Central memory CD8-positive, alpha-beta T cell (primary cell): ENCODE data around the gene NKD2.

ENCODE experiments used
- ATAC-seq: fragments of 150-1000 bp; cut with Tn5 transposase; replicated peaks from 2 replicates; pipeline ENCODE4 v1.10.0; 2022; ENCODE audit warnings: mild to moderate bottlenecking, moderate FRiP score, moderate number of reproducible peaks; ENCODE audit not compliant: poor library complexity, severe bottlenecking; ENCODE audit errors: extremely low read depth
- DNase-seq, 2 donors: peaks; one replicate each; pipeline ENCODE4 v3.0.0; 2021; ENCODE audit warnings: low spot score in 2 of 2
- H3K27ac Mint-ChIP-seq: one replicate; pipeline ENCODE4 v1.8.0; 2022; ENCODE audit warnings: low read depth, mild to moderate bottlenecking, moderate library complexity, mixed read lengths
- H3K27me3 Mint-ChIP-seq: one replicate; pipeline ENCODE4 v1.8.0; 2022; ENCODE audit warnings: mixed read lengths
- H3K36me3 Mint-ChIP-seq: one replicate; pipeline ENCODE4 v1.8.0; 2022; ENCODE audit warnings: mild to moderate bottlenecking, moderate library complexity, mixed read lengths; ENCODE audit not compliant: insufficient read depth
- H3K4me1 Mint-ChIP-seq: one replicate; pipeline ENCODE4 v1.8.0; 2022; ENCODE audit warnings: mixed read lengths
- H3K4me3 Mint-ChIP-seq: one replicate; pipeline ENCODE4 v1.8.0; 2022; ENCODE audit warnings: mild to moderate bottlenecking, moderate library complexity, mixed read lengths
- H3K9me3 Mint-ChIP-seq: one replicate; pipeline ENCODE4 v1.8.0; 2022; ENCODE audit warnings: mixed read lengths

The NKD2 gene

GRCh38 chr5:1008451-1009358 is at the start of gene NKD2:
TSS of gene NKD2 (plus strand) at chr5:1008802. CDS start at chr5:1009058, 256 bp downstream.
- H3K27ac Mint-ChIP-seq: peak within 1 kb of the TSS; percentile 24

GRCh38 chr5:959581-960531 is 48.7 kb upstream of the NKD2 start:
- peaks cover 69% of the 10 kb centered on the region for H3K27me3 Mint-ChIP-seq
- no peaks in the 10 kb centered on the region for H3K36me3 Mint-ChIP-seq
- ATAC-seq (no peak), DNase-seq (peak in 1 of 2 donors; percentile 7)
- no peak overlapping the region for H3K4me3 Mint-ChIP-seq
- H3K27ac Mint-ChIP-seq: no peak overlapping the region
- H3K9me3 Mint-ChIP-seq: no peaks in the 10 kb centered on the region
- H3K4me1 Mint-ChIP-seq: peaks cover 23% of the 10 kb centered on the region

More at GRCh38 chr5:1008451-1009358, at the start of gene NKD2:
- H3K9me3 Mint-ChIP-seq: no peaks in the 10 kb centered on the region
- peaks cover 3% of the 10 kb centered on the region for H3K36me3 Mint-ChIP-seq
- DNase-seq (no peak), ATAC-seq (peak; percentile 31)
- peak within 1 kb of the TSS; percentile 66 for H3K4me3 Mint-ChIP-seq
- H3K4me1 Mint-ChIP-seq: peaks cover 11% of the 10 kb centered on the region
- peaks cover 57% of the 10 kb centered on the region for H3K27me3 Mint-ChIP-seq

- peaks cover 69% of the 10 kb centered on the region for H3K27me3 Mint-ChIP-seq
- H3K9me3 Mint-ChIP-seq: no peaks in the 10 kb centered on the region
- ATAC-seq (no peak), DNase-seq (no peak)
- H3K4me3 Mint-ChIP-seq: no peak overlapping the region
- H3K27ac Mint-ChIP-seq: no peak overlapping the region
- H3K36me3 Mint-ChIP-seq: no peaks in the 10 kb centered on the region
- H3K4me1 Mint-ChIP-seq: peaks cover 18% of the 10 kb centered on the region
Measured at GRCh38 chr5:960551-960950, 48.1 kb upstream of the NKD2 start.

- ATAC-seq: no peak
Measured at GRCh38 chr5:961002-961710, 47.4 kb upstream of the NKD2 start.

GRCh38 chr5:961711-962240 is 46.8 kb upstream of the NKD2 start:
- DNase-seq: no peak
- Mint-ChIP-seq H3K27me3 (peaks cover 71% of the 10 kb centered on the region), H3K9me3 (no peaks in the 10 kb centered on the region), H3K4me3 (no peak overlapping the region), H3K4me1 (peaks cover 16% of the 10 kb centered on the region), H3K36me3 (no peaks in the 10 kb centered on the region), H3K27ac (no peak overlapping the region)
- ATAC-seq: no peak

More at GRCh38 chr5:961002-961710, 47.4 kb upstream of the NKD2 start:
- Mint-ChIP-seq H3K4me1 (peaks cover 16% of the 10 kb centered on the region), H3K9me3 (no peaks in the 10 kb centered on the region), H3K36me3 (no peaks in the 10 kb centered on the region), H3K27ac (no peak overlapping the region), H3K4me3 (no peak overlapping the region), H3K27me3 (peaks cover 70% of the 10 kb centered on the region)
- DNase-seq: peak in 1 of 2 donors; percentile 2

GRCh38 chr5:962386-962785 is 46.2 kb upstream of the NKD2 start:
- ATAC-seq (no peak), DNase-seq (no peak)
- H3K36me3 Mint-ChIP-seq: no peaks in the 10 kb centered on the region
- no peak overlapping the region for H3K27ac Mint-ChIP-seq
- H3K4me1 Mint-ChIP-seq: peaks cover 16% of the 10 kb centered on the region
- H3K27me3 Mint-ChIP-seq: peaks cover 73% of the 10 kb centered on the region
- no peak overlapping the region for H3K4me3 Mint-ChIP-seq
- H3K9me3 Mint-ChIP-seq: no peaks in the 10 kb centered on the region

- ATAC-seq (no peak), DNase-seq (no peak)
- peaks cover 78% of the 10 kb centered on the region for H3K27me3 Mint-ChIP-seq
- no peaks in the 10 kb centered on the region for H3K9me3 Mint-ChIP-seq
- no peaks in the 10 kb centered on the region for H3K36me3 Mint-ChIP-seq
- peaks cover 16% of the 10 kb centered on the region for H3K4me1 Mint-ChIP-seq
- H3K4me3 Mint-ChIP-seq: no peak overlapping the region
- no peak overlapping the region for H3K27ac Mint-ChIP-seq
Measured at GRCh38 chr5:962801-963200, 45.8 kb upstream of the NKD2 start.

- DNase-seq: no peak
Measured at GRCh38 chr5:963310-963672, 45.3 kb upstream of the NKD2 start.

GRCh38 chr5:963673-964531 is 44.7 kb upstream of the NKD2 start:
- DNase-seq (no peak), ATAC-seq (peak; percentile 67)
- H3K36me3 Mint-ChIP-seq: no peaks in the 10 kb centered on the region
- peak overlapping the region; percentile 41 for H3K27ac Mint-ChIP-seq
- peaks cover 16% of the 10 kb centered on the region for H3K4me1 Mint-ChIP-seq
- peak overlapping the region; percentile 31 for H3K4me3 Mint-ChIP-seq
- H3K27me3 Mint-ChIP-seq: peaks cover 89% of the 10 kb centered on the region
- H3K9me3 Mint-ChIP-seq: no peaks in the 10 kb centered on the region

More at GRCh38 chr5:963310-963672, 45.3 kb upstream of the NKD2 start:
- peak overlapping the region; percentile 41 for H3K27ac Mint-ChIP-seq
- H3K4me1 Mint-ChIP-seq: peaks cover 16% of the 10 kb centered on the region
- peaks cover 83% of the 10 kb centered on the region for H3K27me3 Mint-ChIP-seq
- no peaks in the 10 kb centered on the region for H3K9me3 Mint-ChIP-seq
- peak overlapping the region; percentile 31 for H3K4me3 Mint-ChIP-seq
- no peaks in the 10 kb centered on the region for H3K36me3 Mint-ChIP-seq
- no peak for ATAC-seq

GRCh38 chr5:964821-965220 is 43.8 kb upstream of the NKD2 start:
- DNase-seq: no peak
- H3K27me3 Mint-ChIP-seq: peaks cover 98% of the 10 kb centered on the region

GRCh38 chr5:965604-966344 is 42.8 kb upstream of the NKD2 start:
- Mint-ChIP-seq H3K27me3 (peaks cover 96% of the 10 kb centered on the region), H3K36me3 (no peaks in the 10 kb centered on the region), H3K9me3 (no peaks in the 10 kb centered on the region), H3K4me1 (peaks cover 11% of the 10 kb centered on the region), H3K27ac (no peak overlapping the region), H3K4me3 (no peak overlapping the region)
- ATAC-seq (no peak), DNase-seq (no peak)

More at GRCh38 chr5:964821-965220, 43.8 kb upstream of the NKD2 start:
- Mint-ChIP-seq H3K4me3 (no peak overlapping the region), H3K27ac (no peak overlapping the region), H3K9me3 (no peaks in the 10 kb centered on the region), H3K4me1 (peaks cover 16% of the 10 kb centered on the region), H3K36me3 (no peaks in the 10 kb centered on the region)
- ATAC-seq: no peak
